Testis (tissue), 2 donors: Measurements from ENCODE around the gene MYO1B.

Experiments
- CTCF ChIP-seq, 3 experiments: fragments of 450-650 bp in 2 of 3; fragments of 200-600 bp in 1 of 3; sonication (generic) in 1 of 3; IDR thresholded peaks; one replicate each; pipeline ENCODE4 v1.5.1; 2016 to 2019; ENCODE audit warnings: antibody characterized with exemption in 3 of 3, mild to moderate bottlenecking in 2 of 3, moderate library complexity in 1 of 3
- POLR2A ChIP-seq: fragments of 450-650 bp; IDR thresholded peaks from one replicate; pipeline ENCODE4 v1.6.1; 2017; ENCODE audit warnings: antibody characterized with exemption, mild to moderate bottlenecking, moderate library complexity

GRCh38 chr2:191299010-191299409 lies 53.8 kb downstream of the MYO1B start:
- no peak for TF ChIP-seq POLR2A
- no peak for TF ChIP-seq CTCF (IDR thresholded peaks at IDR 0.05)
